ENCODE data around the gene IRS4. TPM values are rescaled to one million over a fixed set of nuclear protein-coding genes. Genes with fewer than 3 reads are reported as not detected.

The IRS4 gene
- total RNA-seq, 1 experiment from 2014 or later: not detected

DNA sequence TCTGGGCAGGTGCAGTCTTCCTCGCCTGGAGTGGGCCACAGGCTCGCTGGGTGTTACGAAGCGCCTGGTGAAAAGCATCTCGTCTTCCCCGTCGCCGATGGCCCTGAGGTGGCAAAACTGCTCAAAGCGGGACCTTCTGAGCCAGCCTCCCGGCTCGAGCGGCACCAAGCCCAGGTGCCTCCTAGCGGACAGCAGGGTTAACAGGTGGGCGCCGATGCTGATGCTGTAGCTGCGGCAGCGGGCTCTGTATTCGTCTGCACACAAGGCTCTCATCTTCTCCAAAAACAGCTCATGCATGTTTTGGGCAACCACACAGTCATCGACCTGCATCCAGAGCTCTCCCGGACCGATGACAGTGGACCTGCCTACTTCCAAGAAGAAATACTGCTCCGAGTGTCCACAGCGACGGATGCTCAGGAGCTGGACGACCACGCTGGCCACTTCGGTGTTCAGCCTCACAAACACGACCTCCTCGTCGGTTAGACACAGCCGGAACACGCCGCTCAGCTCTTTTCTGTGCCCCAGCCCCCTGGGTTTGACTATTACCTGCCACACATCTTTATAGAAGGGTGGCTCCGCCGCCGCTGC, 1.2 kb downstream of the IRS4 start:
- ChIA-PET CTCF (no interaction called here), POLR2A (ENCODE audit: unreplicated experiment) (no interaction called here)
- no peaks in the 10 kb centered on the region for H4K20me1 ChIP-seq (ENCODE audit: low read length)
- ATAC-seq (no peak), DNase-seq (no peak)
- no peak overlapping the region for H3K27ac ChIP-seq (ENCODE audit: low read length)
- TF ChIP-seq EZH2 (IDR thresholded peaks at IDR 0.05; ENCODE audit: low read length, unreplicated experiment): no peak
- no peak for TF ChIP-seq EZH2phosphoT487 (IDR thresholded peaks at IDR 0.05; ENCODE audit: borderline replicate concordance, low read length)
- TF ChIP-seq, protein P1, sequence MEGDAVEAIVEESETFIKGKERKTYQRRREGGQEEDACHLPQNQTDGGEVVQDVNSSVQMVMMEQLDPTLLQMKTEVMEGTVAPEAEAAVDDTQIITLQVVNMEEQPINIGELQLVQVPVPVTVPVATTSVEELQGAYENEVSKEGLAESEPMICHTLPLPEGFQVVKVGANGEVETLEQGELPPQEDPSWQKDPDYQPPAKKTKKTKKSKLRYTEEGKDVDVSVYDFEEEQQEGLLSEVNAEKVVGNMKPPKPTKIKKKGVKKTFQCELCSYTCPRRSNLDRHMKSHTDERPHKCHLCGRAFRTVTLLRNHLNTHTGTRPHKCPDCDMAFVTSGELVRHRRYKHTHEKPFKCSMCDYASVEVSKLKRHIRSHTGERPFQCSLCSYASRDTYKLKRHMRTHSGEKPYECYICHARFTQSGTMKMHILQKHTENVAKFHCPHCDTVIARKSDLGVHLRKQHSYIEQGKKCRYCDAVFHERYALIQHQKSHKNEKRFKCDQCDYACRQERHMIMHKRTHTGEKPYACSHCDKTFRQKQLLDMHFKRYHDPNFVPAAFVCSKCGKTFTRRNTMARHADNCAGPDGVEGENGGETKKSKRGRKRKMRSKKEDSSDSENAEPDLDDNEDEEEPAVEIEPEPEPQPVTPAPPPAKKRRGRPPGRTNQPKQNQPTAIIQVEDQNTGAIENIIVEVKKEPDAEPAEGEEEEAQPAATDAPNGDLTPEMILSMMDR (conservative IDR thresholded peaks at IDR 0.05; ENCODE audit: low read depth, low read length): no peak
- no peaks in the 10 kb centered on the region for H3K36me3 ChIP-seq (ENCODE audit: low read depth, low read length)
- no TSS peak for BruUV-seq (replicated peaks)
- no peaks in the 10 kb centered on the region for H3K4me1 ChIP-seq (ENCODE audit: insufficient read depth, low read length)
- H3K4me3 ChIP-seq (ENCODE audit: low read length): no peak overlapping the region
- H3K9ac ChIP-seq (ENCODE audit: low read length): no peak overlapping the region
- no peak overlapping the region for H3K4me2 ChIP-seq (ENCODE audit: low read length)
- intact Hi-C loops (cut with micrococcal nuclease): no loop called here
- H3K27me3 ChIP-seq (ENCODE audit: low read length): peaks cover 62% of the 10 kb centered on the region
- no peaks in the 10 kb centered on the region for H3K9me2 ChIP-seq (replicated peaks; ENCODE audit: low read length)
- H3K79me2 ChIP-seq (ENCODE audit: low read length): no peaks in the 10 kb centered on the region
- H2AFZ ChIP-seq (ENCODE audit: low read length): no peak overlapping the region
- H3F3A ChIP-seq (ENCODE audit: low read length, unreplicated experiment): no peaks in the 10 kb centered on the region
- H3K9me3 ChIP-seq (ENCODE audit: low read length): no peaks in the 10 kb centered on the region

DNA sequence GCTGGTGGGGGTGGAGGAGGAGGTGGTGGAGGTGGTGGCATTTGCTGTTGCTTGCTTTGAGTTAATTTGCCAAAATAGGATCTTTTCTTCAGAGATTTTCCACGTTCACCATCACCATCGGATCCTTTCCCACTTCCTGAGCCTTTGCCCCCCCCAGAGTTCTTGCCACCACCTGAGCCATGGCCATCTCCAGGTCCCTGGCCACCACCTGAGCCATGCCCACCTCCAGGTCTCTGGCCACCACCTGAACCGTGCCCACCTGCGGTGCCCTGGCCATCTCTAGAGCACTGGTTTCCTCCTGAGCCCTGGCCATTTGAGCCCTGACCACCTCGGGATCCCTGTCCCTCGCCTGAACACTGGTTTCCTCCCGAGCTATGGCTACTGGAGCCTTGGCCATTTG, 1.9 kb downstream of the IRS4 start:
- DNase-seq (no peak), ATAC-seq (no peak)
- Histone ChIP-seq H3K79me2 (ENCODE audit: low read length) (no peaks in the 10 kb centered on the region), H3K9ac (ENCODE audit: low read length) (no peak overlapping the region), H3K4me1 (ENCODE audit: insufficient read depth, low read length) (no peaks in the 10 kb centered on the region), H2AFZ (ENCODE audit: low read length) (no peak overlapping the region), H4K20me1 (ENCODE audit: low read length) (no peaks in the 10 kb centered on the region), H3K9me2 (replicated peaks; ENCODE audit: low read length) (no peaks in the 10 kb centered on the region), H3K9me3 (ENCODE audit: low read length) (no peaks in the 10 kb centered on the region), H3K36me3 (ENCODE audit: low read depth, low read length) (no peaks in the 10 kb centered on the region), H3K27ac (ENCODE audit: low read length) (no peak overlapping the region), H3K4me2 (ENCODE audit: low read length) (no peak overlapping the region), H3K4me3 (ENCODE audit: low read length) (no peak overlapping the region), H3F3A (ENCODE audit: low read length, unreplicated experiment) (no peaks in the 10 kb centered on the region), H3K27me3 (ENCODE audit: low read length) (peaks cover 67% of the 10 kb centered on the region)
- no peak for TF ChIP-seq EZH2phosphoT487 (IDR thresholded peaks at IDR 0.05; ENCODE audit: borderline replicate concordance, low read length)
- TF ChIP-seq, protein P1 (conservative IDR thresholded peaks at IDR 0.05; ENCODE audit: low read depth, low read length): no peak
- no peak for TF ChIP-seq EZH2 (IDR thresholded peaks at IDR 0.05; ENCODE audit: low read length, unreplicated experiment)
- POLR2A ChIA-PET (ENCODE audit: unreplicated experiment): no interaction called here
- intact Hi-C loops (cut with micrococcal nuclease): no loop called here
- CTCF ChIA-PET: no interaction called here
- no TSS peak for BruUV-seq (replicated peaks)

DNA sequence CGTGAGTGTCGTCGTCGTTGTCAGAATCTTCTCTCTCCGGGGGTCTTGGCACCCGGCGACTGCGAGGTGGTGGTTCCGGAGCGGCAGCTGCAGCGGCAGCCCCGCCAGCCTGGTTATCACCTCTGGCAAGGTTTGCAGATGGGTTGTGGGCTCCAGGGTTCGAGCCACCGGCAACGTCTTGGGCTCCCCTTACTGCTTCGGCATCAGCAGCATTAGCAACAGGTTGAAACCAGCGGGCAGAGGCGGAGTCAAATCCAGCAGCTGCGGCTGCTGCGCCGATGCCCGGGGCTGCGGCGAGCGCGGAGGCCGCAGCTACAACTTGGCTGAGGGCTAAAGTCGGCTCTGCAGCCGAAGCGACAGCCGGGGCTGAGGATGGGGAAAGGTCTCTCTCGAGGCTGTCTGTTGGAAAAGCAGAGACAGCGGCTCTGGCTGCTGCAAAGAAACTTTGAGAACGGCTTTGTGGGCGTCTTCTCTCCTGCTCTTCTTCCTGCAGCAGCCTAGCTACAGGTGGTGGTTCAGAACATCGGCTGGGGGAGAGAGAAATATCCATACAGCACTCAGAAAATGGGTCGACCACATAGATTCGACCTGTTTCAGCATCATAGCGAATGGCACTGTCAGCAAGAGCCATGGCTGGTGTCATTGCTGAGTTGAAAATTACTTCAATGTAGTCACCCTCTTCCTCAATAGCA, 3.6 kb downstream of the IRS4 start:
- Histone ChIP-seq H3F3A (ENCODE audit: low read length, unreplicated experiment) (no peaks in the 10 kb centered on the region), H3K27ac (ENCODE audit: low read length) (no peak overlapping the region), H3K9me2 (replicated peaks; ENCODE audit: low read length) (no peaks in the 10 kb centered on the region), H3K4me1 (ENCODE audit: insufficient read depth, low read length) (no peaks in the 10 kb centered on the region), H3K4me3 (ENCODE audit: low read length) (no peak overlapping the region), H3K9ac (ENCODE audit: low read length) (no peak overlapping the region), H3K36me3 (ENCODE audit: low read depth, low read length) (no peaks in the 10 kb centered on the region), H3K9me3 (ENCODE audit: low read length) (no peaks in the 10 kb centered on the region), H4K20me1 (ENCODE audit: low read length) (no peaks in the 10 kb centered on the region), H3K79me2 (ENCODE audit: low read length) (no peaks in the 10 kb centered on the region), H2AFZ (ENCODE audit: low read length) (no peak overlapping the region), H3K27me3 (ENCODE audit: low read length) (peaks cover 73% of the 10 kb centered on the region), H3K4me2 (ENCODE audit: low read length) (no peak overlapping the region)
- TF ChIP-seq EZH2phosphoT487 (IDR thresholded peaks at IDR 0.05; ENCODE audit: borderline replicate concordance, low read length) (no peak), EZH2 (IDR thresholded peaks at IDR 0.05; ENCODE audit: low read length, unreplicated experiment) (no peak)
- TF ChIP-seq, protein P1 (conservative IDR thresholded peaks at IDR 0.05; ENCODE audit: low read depth, low read length): no peak
- intact Hi-C loops (cut with micrococcal nuclease): no loop called here
- no peak for DNase-seq
- no TSS peak for BruUV-seq (replicated peaks)
- CTCF ChIA-PET: no interaction called here
- ATAC-seq: no peak
- POLR2A ChIA-PET (ENCODE audit: unreplicated experiment): no interaction called here
